CD4-positive, alpha-beta T cell treated with Interleukin-4 for 1 hour (primary cell): ENCODE data around the gene TMPRSS11A.

Source experiments
- DNase-seq, 2 donors: peaks; one replicate each; pipeline ENCODE4 v3.0.0-alpha.2; 2020 to 2022

The TMPRSS11A gene

GRCh38 chr4:67963356-67963755 lies at the start of gene TMPRSS11A:
TMPRSS11A (minus strand) TSS chr4:67963493; CDS start chr4:67963393, 100 bp downstream.
- DNase-seq = no peak

GRCh38 chr4:68011684-68012083 lies 48.4 kb upstream of the TMPRSS11A start:
- DNase-seq = no peak

GRCh38 chr4:68002906-68003305 lies 39.6 kb upstream of the TMPRSS11A start:
- no peak for DNase-seq

GRCh38 chr4:67996127-67996526 lies 32.8 kb upstream of the TMPRSS11A start:
- DNase-seq = no peak

- DNase-seq = no peak
Observed at GRCh38 chr4:67988991-67989390, 25.7 kb upstream of the TMPRSS11A start.

GRCh38 chr4:67983333-67983732 lies 20.0 kb upstream of the TMPRSS11A start:
- DNase-seq = no peak

- no peak for DNase-seq
Observed at GRCh38 chr4:67980512-67980911, 17.2 kb upstream of the TMPRSS11A start.

GRCh38 chr4:67973608-67974007 lies 10.3 kb upstream of the TMPRSS11A start:
- DNase-seq = no peak

GRCh38 chr4:67954890-67955289 lies 8.4 kb downstream of the TMPRSS11A start:
- DNase-seq = no peak

GRCh38 chr4:67941074-67941473 lies 22.2 kb downstream of the TMPRSS11A start:
- no peak for DNase-seq

- DNase-seq = no peak
Observed at GRCh38 chr4:67940506-67940905, 22.8 kb downstream of the TMPRSS11A start.

- no peak for DNase-seq
Observed at GRCh38 chr4:67939195-67939594, 24.1 kb downstream of the TMPRSS11A start.

- DNase-seq = no peak
Observed at GRCh38 chr4:67935888-67936287, 27.4 kb downstream of the TMPRSS11A start.

GRCh38 chr4:67934628-67935027 lies 28.7 kb downstream of the TMPRSS11A start:
- no peak for DNase-seq

- no peak for DNase-seq
Observed at GRCh38 chr4:67933755-67934154, 29.5 kb downstream of the TMPRSS11A start.

- DNase-seq = no peak
Observed at GRCh38 chr4:67933038-67933437, 30.3 kb downstream of the TMPRSS11A start.

- DNase-seq = no peak
Observed at GRCh38 chr4:67931256-67931655, 32.0 kb downstream of the TMPRSS11A start.

GRCh38 chr4:67929426-67929825 lies 33.9 kb downstream of the TMPRSS11A start:
- no peak for DNase-seq

- no peak for DNase-seq
Observed at GRCh38 chr4:67928546-67928945, 34.7 kb downstream of the TMPRSS11A start.

- no peak for DNase-seq
Observed at GRCh38 chr4:67927251-67927650, 36.0 kb downstream of the TMPRSS11A start.

- no peak for DNase-seq
Observed at GRCh38 chr4:67926485-67926884, 36.8 kb downstream of the TMPRSS11A start.

GRCh38 chr4:67922697-67923096 lies 40.6 kb downstream of the TMPRSS11A start:
- DNase-seq = no peak

GRCh38 chr4:67918428-67918827 lies 44.9 kb downstream of the TMPRSS11A start:
- DNase-seq = no peak

GRCh38 chr4:67915400-67915966 lies 47.8 kb downstream of the TMPRSS11A start:
- no peak for DNase-seq

GRCh38 chr4:67912080-67912479 lies 51.2 kb downstream of the TMPRSS11A start:
- no peak for DNase-seq

GRCh38 chr4:67911638-67912037 lies 51.7 kb downstream of the TMPRSS11A start:
- no peak for DNase-seq
